Epithelial cell of prostate (primary cell): ENCODE results near the gene TRIM41.
A peak's percentile ranks its signal among the peaks of the same experiment; 100 is the strongest.
"Not testable (repeated sequence)": the region's sequence is repeated elsewhere in the genome, so short reads cannot be mapped to it uniquely, and the experiment has no call there.

Source experiments
- DNase-seq: peaks from one replicate; pipeline ENCODE4 v3.0.0-alpha.2; 2011; ENCODE audit warnings: low read depth, low spot score
- H3K27ac ChIP-seq: fragments of 450-650 bp; 2 replicates; pipeline ENCODE4 v1.5.1; 2017; ENCODE audit warnings: mild to moderate bottlenecking

Gene TRIM41

GRCh38 chr5:181223058-181223728 is at the start of gene TRIM41:
TRIM41 (plus strand) TSS chr5:181223281; CDS start chr5:181224000, 719 bp downstream.
- peak within 1 kb of the TSS; percentile 96 for H3K27ac ChIP-seq
- DNase-seq: peak; percentile 84

GRCh38 chr5:181173420-181174342 is 49.4 kb upstream of the TRIM41 start:
- no peak for DNase-seq
- peak overlapping the region; percentile 20 for H3K27ac ChIP-seq

DNA sequence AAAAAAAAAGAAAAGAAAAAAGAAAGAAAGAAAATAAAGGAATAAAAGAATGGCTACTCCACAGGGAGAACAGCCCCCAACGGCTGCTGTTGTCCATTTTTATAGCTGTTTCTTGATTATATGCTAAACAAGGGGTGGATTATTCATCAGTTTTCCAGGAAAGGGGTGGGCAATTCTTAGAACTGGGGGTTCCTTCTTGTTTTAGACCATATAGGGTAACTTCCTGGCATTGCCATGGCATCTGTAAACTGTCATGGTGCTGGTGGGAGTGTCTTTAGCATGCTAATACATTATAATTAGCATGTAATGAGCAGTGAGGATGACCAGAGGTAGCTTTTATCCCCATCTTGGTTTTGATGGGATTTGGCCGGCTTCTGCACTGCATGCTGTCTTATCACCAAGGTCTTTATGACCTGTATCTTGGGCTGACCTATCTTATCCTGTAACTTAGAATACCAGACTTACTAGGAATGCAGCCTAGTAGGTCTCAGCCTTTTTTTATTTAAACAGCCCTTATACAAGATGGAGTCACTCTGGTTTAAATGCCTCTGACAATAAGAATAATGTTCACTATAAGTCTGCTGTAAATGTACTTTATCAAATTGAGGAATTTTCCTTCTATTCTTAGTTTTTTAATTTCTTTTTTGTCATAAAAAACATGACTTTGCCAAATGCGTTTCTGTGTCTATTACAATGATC is 46.7 kb upstream of the TRIM41 start:
- no peak for DNase-seq

GRCh38 chr5:181177559-181177958 is 45.5 kb upstream of the TRIM41 start:
- not testable (repeated sequence) for DNase-seq, H3K27ac ChIP-seq

More for the DNA sequence above, 46.7 kb upstream of the TRIM41 start:
- no peak overlapping the region for H3K27ac ChIP-seq

GRCh38 chr5:181181650-181182565 is 41.2 kb upstream of the TRIM41 start:
- no peak for DNase-seq
- no peak overlapping the region for H3K27ac ChIP-seq

GRCh38 chr5:181182651-181183050 is 40.4 kb upstream of the TRIM41 start:
- H3K27ac ChIP-seq: no peak overlapping the region
- DNase-seq: no peak

- H3K27ac ChIP-seq: peak overlapping the region; percentile 39
- no peak for DNase-seq
Observed at GRCh38 chr5:181184845-181185216, 38.2 kb upstream of the TRIM41 start.

GRCh38 chr5:181185560-181185959 is 37.5 kb upstream of the TRIM41 start:
- H3K27ac ChIP-seq: no peak overlapping the region
- DNase-seq: no peak

DNA sequence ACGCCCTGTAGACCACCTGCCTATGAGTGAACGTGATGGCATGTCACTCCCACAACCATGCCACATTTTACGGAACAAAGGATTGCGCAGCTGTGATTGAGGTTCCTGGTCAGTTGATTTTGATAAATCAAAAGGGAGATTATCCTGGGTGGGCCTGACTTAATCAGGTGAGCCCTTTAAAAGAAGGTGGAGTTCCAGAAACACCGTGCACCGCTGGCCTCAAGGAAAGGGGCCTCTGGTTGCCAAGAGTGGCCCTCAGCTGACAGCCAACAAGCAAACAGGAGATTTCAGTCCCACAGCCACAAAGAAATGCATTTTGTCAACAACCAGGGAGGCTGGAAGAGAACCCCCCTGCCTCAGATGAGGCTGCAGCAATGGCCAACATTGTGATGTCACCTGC is 37.1 kb upstream of the TRIM41 start:
- no peak overlapping the region for H3K27ac ChIP-seq

DNA sequence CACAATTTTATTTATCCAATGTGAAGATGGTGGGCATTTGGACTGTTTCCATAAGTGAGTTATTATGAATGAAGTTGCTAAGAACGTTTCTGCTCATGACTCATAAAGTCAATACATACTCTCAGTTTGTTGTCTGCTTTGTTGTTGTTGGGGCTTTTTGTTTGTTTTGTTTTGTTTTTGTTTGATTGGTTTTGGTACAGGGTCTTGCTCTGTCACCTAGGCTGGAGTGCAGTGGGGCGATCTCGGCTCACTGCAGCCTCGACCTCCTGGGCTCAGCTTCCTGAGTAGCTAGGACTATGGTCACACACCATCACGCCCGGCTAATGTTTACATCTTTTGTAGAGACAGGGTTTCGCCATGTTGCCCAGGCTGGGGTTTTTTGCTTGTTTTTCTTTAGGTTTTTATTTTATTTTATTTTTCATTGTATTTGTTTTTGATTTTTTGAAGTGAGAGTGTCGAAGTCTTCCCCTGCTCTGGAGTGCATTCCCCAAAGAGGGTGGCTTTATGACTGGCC is 36.0 kb upstream of the TRIM41 start:
- DNase-seq: no peak
- no peak overlapping the region for H3K27ac ChIP-seq

More for the DNA sequence above, 37.1 kb upstream of the TRIM41 start:
- DNase-seq: no peak

DNA sequence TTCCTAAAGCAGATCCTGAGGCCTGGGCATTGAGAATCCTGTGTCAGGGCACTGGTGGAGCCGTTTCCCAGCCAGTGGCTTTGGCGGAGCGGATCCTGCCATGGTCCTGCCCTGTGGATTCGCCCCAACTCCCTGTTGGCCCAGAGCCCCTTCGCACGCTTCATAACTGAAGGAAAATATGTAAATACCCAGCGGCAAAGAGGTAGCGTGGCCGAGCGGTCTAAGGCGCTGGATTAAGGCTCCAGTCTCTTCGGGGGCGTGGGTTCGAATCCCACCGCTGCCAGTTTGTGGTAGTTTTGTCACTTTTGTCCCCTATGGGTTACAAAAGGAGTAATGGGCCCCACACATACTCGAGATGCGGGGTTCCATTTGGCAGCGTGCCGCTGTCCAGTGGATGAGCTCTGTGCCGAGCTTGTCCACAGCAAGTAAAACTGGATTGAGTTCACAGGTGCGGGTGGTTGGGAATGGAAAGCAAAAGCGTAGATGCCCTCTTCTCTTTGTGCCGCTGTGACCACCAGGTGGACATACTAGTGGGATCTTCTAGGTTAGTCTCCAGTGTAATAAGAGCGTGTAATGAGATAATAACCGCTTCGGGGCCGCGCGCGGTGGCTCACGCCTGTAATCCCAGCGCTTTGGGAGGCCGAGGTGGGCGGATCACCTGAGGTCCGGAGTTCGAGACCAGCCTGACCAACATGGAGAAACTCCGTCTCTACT is 35.4 kb upstream of the TRIM41 start:
- DNase-seq: no peak
- peak overlapping the region; percentile 65 for H3K27ac ChIP-seq

- no peak for DNase-seq
- peak overlapping the region; percentile 65 for H3K27ac ChIP-seq
Observed at GRCh38 chr5:181188700-181189362, 34.2 kb upstream of the TRIM41 start.

GRCh38 chr5:181189363-181189961 is 33.6 kb upstream of the TRIM41 start:
- no peak for DNase-seq
- peak overlapping the region; percentile 65 for H3K27ac ChIP-seq

- H3K27ac ChIP-seq: no peak overlapping the region
- DNase-seq: no peak
Observed at GRCh38 chr5:181189962-181190710, 32.9 kb upstream of the TRIM41 start.

- no peak for DNase-seq
- H3K27ac ChIP-seq: peak overlapping the region; percentile 66
Observed at GRCh38 chr5:181190711-181191525, 32.2 kb upstream of the TRIM41 start.

- peak overlapping the region; percentile 66 for H3K27ac ChIP-seq
- no peak for DNase-seq
Observed at GRCh38 chr5:181191526-181192336, 31.4 kb upstream of the TRIM41 start.
